ENCODE results near the gene RAPGEF1. TPM values are rescaled to one million over a fixed set of nuclear protein-coding genes. Genes with fewer than 3 reads are reported as not detected.

The RAPGEF1 gene
- total and polyA plus RNA-seq, 3 donors from 2014 or later, result 36.1 to 56.9 (median 55.8) TPM

DNA sequence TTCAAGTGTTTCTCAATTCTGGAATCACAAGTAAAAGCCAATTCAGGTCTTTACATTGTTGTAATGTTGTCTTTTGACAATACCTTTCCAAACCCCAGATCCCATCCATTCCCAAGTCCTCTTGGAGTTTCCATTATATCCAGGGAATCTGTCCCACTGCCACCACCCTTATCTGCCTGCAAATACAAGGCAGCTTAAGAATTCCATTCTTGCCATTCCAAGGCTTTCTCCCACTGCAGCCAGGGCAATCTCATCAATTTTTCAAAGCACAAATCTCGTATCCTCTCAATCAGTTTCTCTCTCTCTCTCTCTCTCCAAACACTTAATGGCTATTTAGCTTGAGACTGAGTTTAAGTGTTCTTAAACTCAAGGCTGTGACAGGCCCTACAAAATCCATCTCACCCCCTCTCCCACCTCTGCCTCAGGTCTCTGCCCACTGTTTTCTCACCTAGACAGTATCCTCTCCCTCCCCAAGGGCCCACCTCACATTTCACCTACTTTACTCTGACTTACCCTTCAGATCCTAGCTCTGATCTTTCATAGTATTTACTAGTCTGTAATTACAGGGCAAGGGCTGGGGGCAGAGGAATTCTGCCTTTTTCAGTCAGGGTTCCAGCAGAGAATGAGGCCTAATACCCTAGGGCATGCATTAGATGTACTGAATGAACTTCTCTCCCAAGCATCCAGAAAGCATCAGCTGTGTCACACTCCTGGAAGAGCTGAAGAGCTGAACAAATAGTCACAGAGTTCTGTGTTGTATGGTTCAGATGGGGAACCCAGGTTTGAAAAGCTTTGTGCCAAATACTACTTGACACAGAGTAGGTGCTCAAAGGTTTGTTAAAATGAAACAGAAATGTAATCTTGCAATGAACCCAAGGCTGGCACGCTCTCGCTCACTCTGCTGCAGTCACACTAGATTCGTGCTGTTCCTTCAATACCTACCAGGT, 46.0 kb downstream of the RAPGEF1 start:
- intact Hi-C loops (cut with DNase I; ENCODE audit: low total_unique reads), result no loop called here
- H3K4me1 ChIP-seq, result peaks cover 20% of the 10 kb centered on the region
- no peak for DNase-seq
- H3K27ac ChIP-seq, result no peak overlapping the region
- no peak for TF ChIP-seq POLR2A (IDR thresholded peaks at IDR 0.05)
- TF ChIP-seq, protein P1, sequence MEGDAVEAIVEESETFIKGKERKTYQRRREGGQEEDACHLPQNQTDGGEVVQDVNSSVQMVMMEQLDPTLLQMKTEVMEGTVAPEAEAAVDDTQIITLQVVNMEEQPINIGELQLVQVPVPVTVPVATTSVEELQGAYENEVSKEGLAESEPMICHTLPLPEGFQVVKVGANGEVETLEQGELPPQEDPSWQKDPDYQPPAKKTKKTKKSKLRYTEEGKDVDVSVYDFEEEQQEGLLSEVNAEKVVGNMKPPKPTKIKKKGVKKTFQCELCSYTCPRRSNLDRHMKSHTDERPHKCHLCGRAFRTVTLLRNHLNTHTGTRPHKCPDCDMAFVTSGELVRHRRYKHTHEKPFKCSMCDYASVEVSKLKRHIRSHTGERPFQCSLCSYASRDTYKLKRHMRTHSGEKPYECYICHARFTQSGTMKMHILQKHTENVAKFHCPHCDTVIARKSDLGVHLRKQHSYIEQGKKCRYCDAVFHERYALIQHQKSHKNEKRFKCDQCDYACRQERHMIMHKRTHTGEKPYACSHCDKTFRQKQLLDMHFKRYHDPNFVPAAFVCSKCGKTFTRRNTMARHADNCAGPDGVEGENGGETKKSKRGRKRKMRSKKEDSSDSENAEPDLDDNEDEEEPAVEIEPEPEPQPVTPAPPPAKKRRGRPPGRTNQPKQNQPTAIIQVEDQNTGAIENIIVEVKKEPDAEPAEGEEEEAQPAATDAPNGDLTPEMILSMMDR (IDR thresholded peaks at IDR 0.05), result no peak
- WGBS, 2 donors, result 76 to 83% methylated on average over 4 of the region's 4 CpGs
- H3K9me3 ChIP-seq, result no peaks in the 10 kb centered on the region
- no peaks in the 10 kb centered on the region for H3K27me3 ChIP-seq
- H3K4me3 ChIP-seq, result no peak overlapping the region
- no peaks in the 10 kb centered on the region for H3K36me3 ChIP-seq (ENCODE audit: low read depth, missing control alignments)

DNA sequence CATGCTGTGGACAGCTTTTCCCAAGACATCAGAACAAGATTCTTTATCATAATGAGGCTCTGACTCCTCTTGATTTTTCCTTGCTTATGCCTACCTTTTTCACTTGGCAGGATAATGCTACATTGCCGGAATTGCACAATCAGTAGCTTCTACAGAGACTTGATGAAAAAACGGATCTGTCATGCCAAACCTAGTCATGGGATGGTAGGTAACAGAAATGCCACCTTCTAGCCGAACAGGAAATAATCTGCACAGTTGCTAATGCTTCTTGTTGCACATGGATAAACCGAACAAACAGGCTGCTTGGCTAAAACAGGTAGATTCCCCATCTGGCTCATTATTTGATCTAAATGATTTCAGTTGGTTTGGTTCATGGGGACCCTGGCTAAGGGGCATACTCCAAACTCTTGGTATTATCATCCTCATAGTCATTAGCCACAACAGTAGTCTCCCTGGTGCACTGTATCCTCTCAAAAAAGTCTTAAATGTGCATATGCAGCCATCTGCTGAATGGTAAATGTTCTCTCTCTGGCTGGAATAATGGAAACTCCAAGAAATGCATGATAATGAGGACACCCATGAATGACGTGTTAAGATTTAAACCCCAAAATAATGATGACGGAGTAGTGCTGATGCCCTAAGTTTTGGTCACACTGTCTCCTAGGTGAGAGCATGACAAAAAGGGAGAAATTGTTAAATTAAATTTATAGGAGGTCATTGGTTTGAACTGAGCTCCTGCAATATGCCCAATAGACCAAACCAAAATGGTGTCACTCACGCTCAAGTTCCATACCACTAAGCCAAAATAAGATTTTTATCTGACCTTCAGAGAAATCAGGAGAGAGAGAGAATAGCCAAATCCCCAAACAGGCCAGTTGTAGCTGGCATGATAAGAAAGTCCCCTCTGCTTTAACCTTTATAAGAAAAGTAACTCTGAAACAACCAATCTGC, 47.0 kb downstream of the RAPGEF1 start:
- Histone ChIP-seq H3K27me3 (no peaks in the 10 kb centered on the region), H3K27ac (no peak overlapping the region)
- intact Hi-C loops (cut with DNase I; ENCODE audit: low total_unique reads), result no loop called here

DNA sequence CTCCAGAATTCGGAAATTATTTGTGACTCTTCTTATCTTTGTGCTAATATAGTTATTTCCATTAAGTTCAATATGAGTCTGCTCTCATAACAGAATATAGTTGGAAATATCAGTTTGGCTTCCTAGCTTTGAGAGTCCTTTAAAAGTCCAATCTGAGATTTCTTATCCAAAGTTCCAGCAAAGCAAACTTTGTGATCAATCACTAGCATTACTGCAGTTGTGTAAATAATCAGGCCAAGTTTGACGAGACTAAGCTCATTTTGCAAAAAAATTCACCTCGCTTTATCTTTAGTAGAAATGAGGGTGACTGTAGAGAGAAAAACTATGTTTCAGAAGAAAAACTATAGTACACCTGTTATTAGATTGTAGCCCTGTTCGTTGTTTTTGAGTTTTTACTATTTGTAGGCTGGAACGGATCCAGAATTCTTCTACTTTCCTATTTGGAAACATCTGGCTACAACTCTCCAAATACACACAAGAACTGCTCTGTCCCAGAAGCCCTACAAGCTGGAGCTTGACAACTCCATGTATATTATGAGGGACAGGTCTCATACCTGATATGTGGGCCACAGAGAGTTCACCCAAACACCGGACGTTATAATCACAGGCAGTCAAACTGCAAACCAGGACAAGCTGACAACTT, 47.8 kb downstream of the RAPGEF1 start:
- Histone ChIP-seq H3K9me3 (no peaks in the 10 kb centered on the region), H3K27me3 (no peaks in the 10 kb centered on the region), H3K36me3 (ENCODE audit: low read depth, missing control alignments) (no peaks in the 10 kb centered on the region), H3K27ac (no peak overlapping the region), H3K4me1 (peaks cover 9% of the 10 kb centered on the region), H3K4me3 (no peak overlapping the region)
- no peak for TF ChIP-seq POLR2A (IDR thresholded peaks at IDR 0.05)
- TF ChIP-seq, protein P1 (IDR thresholded peaks at IDR 0.05), result no peak
- intact Hi-C loops (cut with DNase I; ENCODE audit: low total_unique reads), result no loop called here
- 70 to 74% methylated on average over 7 of the region's 7 CpGs for WGBS, 2 donors
- no peak for DNase-seq

More for the DNA sequence above, 47.0 kb downstream of the RAPGEF1 start:
- no peak for DNase-seq
- no peaks in the 10 kb centered on the region for H3K36me3 ChIP-seq (ENCODE audit: low read depth, missing control alignments)
- WGBS, 2 donors, result 90 to 94% methylated on average over 7 of the region's 7 CpGs
- peaks cover 16% of the 10 kb centered on the region for H3K4me1 ChIP-seq
- H3K4me3 ChIP-seq, result no peak overlapping the region
- TF ChIP-seq, protein P1 (IDR thresholded peaks at IDR 0.05), result no peak
- no peak for TF ChIP-seq POLR2A (IDR thresholded peaks at IDR 0.05)
- no peaks in the 10 kb centered on the region for H3K9me3 ChIP-seq

GRCh38 chr9:131690941-131691573, 48.8 kb downstream of the RAPGEF1 start:
- TF ChIP-seq, protein P1 (IDR thresholded peaks at IDR 0.05), result no peak
- TF ChIP-seq POLR2A (IDR thresholded peaks at IDR 0.05), result no peak
- WGBS, 2 donors, result 86% methylated on average over 3 of the region's 3 CpGs
- no peaks in the 10 kb centered on the region for H3K27me3 ChIP-seq
- H3K4me3 ChIP-seq, result no peak overlapping the region
- no peak for DNase-seq
- peaks cover 4% of the 10 kb centered on the region for H3K4me1 ChIP-seq
- intact Hi-C loops (cut with DNase I; ENCODE audit: low total_unique reads), result no loop called here
- H3K27ac ChIP-seq, result no peak overlapping the region
- no peaks in the 10 kb centered on the region for H3K36me3 ChIP-seq (ENCODE audit: low read depth, missing control alignments)
- H3K9me3 ChIP-seq, result no peaks in the 10 kb centered on the region

All from testis (tissue), 3 donors.